GM21619 (cell line): ENCODE data around the gene RARRES2.

Experiments used
- ATAC-seq: cut with Tn5 transposase; IDR thresholded peaks from one replicate; pipeline ENCODE4 v1.9.1; 2021; ENCODE audit not compliant: unreplicated experiment

The RARRES2 gene

DNA sequence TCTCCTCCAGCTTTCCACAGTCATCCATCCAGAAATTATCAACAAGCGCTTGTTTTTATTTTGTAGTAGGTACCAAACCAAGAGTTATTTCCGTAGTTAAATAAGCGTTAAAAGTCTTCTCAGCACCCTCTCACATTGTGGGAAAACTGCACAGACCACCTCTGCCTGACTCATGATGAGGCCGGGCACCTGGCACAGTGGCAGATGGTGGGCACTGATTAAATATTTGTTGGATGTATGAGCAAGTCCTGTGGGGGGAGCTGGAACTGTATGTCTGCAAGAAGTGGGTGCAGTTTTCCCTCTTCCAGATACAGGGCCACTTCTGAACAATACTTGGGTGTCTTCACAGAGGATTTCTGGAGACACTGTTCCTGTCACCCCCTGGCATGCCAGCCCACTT, 21.9 kb upstream of the RARRES2 start:
- no peak for ATAC-seq

DNA sequence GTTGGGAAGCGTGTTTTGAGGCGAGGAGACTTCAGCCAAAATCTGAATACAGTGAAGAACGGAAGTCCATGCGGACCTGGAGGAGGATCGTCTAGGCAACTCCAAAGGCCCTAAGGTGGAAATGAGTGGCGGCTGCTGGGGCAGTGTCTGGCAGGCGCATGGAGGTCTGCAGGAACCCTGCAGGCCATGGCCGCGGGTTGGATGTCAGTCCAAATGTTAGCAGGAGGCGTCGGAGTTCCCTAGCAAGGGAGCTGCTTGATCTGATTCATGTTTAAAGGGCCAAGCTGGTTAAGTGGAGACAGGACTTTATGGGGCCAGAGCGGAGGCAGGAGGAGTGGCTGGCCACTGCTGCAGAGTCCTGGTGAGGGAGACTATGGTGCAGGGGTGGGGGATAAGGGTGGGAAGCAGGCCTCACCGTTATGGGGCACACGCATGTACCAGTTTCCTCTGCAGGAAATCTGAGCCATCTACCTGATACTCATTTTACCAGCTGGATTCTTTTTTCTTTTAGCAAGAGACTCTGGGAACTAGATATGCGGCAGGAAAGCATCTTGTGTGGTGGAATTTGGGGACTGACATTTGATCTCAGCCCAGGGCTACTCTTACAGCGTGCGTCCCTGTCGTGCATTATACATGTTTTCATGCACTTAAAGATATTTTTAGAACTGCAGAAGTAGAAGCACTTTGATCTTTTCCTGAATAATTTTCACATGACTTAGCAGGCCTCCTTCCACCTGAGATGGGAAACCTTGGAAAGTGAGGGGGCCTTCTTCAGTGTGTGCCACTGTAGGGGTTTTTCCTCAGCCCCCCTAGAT, 20.6 kb upstream of the RARRES2 start:
- no peak for ATAC-seq

DNA sequence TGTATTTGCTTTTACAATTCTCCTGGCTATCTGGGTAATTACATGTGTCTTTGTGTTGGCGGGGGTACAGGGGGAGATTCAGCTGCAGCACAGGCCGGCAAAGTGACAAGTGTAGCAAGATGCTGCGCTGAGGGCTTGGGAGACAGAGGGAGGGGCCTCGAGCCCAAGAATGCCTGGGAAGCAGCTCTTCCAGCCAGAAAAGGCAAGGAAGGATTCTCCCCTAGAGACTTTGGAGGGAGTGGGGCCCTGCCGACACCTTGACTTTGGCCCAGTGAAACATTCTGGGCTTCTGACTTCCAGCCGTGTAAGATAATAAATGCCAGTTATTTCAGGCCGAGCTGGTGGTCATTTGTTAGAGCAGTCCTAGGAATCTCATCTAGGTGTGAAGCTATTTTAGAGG, 20.0 kb upstream of the RARRES2 start:
- no peak for ATAC-seq

DNA sequence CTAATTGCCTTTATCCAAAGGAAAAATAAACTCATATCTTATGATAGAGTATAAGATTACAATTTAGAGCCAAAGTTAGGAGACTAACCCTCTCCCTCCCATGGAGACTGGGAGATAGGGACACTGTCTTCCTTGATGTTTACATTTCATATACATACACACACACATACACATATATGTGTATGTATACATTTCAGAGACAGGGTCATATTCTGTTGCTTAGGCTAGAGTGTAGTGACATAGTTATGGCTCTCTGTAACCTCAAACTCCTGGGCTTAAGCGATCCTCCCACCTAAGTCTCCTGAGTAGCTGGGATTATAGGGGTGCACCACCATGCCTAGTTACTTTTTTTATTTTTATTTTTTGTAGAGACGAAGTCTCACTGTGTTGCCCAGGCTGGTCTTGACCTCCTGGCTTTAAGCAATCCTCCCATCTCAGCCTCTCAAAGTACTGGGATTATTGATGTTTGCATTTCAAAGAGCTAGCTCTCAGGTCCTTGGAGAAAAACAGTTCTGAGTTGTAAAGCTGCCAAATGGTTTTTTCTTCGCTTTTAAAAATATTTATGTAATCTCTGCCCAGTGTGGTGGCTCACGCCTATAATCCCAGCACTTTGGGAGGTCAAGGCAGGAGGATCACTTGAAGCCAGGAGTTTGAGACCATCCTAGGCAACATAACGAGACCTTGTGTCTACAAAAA, 19.1 kb upstream of the RARRES2 start:
- ATAC-seq: no peak

DNA sequence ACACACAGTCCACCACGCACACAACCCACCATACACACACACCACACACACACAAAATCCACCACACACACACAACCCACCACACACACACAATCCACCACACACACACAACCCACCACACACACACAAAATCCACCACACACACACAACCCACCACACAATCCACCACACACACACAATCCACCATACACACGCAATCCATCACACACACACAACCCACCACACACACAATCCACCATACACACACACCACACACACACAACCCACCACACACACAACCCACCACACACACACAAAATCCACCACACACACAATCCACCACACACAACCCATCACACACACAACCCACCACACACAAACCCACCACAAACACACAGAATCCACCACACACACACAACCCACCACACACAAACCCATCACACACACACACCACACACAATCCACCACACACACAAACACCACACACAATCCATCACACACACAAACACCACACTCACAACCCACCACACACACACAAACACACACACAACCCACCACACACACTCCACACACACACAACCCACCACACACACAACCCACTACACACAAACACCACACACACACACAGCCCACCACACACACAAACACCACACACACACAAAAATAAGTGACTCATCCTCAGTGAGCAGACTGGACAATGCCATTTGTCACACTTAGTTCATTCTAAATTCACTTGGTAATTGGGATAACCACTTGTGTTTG, 18.4 kb upstream of the RARRES2 start:
- ATAC-seq: no peak

DNA sequence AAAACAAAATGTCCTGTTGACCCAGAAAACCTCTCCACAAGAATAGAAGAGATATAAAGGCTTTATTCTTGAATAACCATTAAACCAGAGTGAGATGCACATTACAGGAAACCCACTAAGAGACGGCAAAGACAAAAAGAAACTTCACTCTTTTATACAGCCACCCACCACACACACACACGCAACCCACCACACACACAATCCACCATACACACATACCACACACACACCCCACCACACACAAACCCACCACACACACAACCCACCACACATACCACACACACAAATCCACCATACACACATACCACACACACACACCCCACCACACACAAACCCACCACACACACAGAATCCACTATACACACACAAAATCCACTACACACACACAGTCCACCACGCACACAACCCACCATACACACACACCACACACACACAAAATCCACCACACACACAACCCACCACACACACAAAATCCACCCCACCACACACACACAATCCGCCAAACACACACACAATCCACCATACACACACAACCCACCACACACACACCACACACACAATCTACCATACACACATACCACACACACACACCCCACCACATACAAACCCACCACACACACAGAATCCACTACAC, 17.7 kb upstream of the RARRES2 start:
- ATAC-seq: no peak

DNA sequence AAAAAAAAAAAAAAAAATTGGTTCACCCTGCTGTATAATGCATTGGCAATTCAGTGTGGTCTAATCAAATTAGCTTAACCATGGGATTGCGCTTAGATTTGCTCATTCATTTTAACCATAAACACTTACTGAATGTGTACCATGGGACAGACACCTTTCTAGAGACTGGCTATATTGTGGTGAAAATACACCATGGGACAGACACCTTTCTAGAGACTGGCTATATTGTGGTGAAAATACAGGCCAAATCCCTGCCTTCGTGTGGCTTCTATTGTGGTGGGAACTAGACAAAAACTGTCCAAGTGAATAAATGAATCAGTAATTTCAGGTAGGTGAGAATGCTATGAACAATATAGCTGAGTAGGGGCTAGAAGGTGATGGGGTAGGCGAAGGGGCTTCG, 17.0 kb upstream of the RARRES2 start:
- ATAC-seq: no peak

DNA sequence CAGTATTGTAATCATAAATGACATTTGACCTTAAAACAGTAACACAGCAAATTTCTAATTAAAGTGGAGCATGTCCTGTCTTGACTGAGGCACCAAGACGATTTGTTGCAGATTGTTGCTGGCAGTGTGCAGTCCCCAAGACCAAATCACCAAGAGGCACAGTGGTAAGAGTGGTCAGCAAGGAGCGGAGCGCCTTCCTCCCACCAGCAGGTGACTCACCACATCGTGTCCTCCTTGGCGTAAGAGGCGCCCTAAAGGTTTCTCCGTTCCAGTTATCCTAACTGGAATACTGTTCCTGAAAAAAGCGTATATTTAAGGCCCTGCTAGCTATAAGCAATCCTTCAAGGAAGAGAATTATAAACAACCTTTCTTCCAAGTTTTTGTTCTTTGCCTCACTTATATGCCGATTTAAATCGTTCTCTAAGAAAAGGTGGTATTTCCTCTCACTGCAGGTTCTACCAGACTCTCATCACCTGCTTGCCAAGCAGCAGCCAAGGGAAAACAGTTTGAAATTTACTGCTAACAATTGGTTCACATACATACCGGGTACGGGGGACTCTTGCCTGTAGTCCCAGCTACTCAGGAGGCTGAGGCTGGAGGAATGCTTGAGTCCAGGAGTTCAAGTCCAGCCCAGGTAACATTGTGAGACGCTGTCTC, 16.5 kb upstream of the RARRES2 start:
- peak; percentile 18 for ATAC-seq

DNA sequence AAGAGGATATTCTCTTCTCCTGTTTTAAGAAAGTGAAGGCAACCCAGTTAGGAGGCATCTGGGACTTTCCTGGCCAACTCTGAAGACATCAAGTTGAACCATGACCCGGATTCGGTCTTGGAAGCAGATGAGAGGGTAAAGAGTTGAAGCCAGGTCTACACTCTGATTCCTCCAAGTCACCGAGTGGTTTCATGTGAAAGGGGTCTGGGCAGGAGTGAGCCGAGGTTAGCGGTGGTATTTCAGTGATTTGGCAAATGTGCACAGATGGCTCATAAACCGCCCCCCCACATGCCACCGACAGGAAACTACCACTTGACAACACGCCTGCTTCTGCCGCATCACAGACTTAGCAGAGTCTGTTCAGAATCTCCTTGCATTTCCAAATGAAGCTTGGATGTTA, 15.8 kb upstream of the RARRES2 start:
- ATAC-seq: peak; percentile 61

DNA sequence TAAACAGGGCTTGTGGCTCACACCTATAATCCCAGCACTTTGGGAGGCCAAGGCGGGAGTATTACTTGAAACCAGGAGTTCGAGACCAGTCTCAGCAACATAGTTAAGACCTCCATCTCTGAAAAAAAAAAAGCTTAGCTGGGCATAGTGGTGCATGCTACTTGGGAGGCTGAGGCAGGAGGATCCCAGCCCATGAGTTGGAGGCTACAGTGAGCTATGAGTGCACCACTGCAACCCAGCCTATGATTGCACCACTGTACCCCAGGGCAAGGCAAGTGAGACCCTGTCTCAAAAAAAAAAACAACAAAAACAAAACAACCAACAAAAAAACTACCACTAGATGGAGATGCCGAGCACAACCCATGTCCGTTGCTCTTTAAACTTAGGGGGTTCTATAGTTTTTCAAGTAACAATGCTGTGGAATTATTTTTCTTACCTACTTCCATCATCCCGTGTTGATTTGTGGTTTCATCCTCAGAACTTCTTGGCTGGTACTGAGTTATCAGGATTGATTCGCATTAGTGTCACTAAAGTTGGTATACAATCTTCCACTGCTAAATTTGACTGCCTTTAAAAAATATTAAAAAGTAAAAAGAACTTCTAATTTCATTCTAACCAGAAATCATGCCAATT, 15.0 kb upstream of the RARRES2 start:
- ATAC-seq: no peak

DNA sequence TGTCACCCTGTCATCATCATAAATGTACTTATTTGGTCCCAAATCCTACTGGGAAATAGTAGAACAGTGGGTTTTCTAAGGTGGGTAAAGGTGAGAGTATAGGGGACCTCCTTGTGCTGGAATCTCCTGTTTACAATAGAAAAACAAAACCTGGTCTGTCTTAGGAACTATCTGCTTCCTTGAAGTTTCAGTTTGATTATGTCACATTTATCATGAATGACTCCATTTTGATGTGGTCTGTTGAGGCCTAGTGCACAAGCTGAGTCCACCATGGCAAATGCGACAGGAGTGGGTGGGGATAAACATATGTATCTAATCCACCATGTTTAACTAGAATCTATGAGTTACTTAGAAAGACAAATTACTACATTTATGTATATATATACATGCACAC, 14.2 kb upstream of the RARRES2 start:
- no peak for ATAC-seq

DNA sequence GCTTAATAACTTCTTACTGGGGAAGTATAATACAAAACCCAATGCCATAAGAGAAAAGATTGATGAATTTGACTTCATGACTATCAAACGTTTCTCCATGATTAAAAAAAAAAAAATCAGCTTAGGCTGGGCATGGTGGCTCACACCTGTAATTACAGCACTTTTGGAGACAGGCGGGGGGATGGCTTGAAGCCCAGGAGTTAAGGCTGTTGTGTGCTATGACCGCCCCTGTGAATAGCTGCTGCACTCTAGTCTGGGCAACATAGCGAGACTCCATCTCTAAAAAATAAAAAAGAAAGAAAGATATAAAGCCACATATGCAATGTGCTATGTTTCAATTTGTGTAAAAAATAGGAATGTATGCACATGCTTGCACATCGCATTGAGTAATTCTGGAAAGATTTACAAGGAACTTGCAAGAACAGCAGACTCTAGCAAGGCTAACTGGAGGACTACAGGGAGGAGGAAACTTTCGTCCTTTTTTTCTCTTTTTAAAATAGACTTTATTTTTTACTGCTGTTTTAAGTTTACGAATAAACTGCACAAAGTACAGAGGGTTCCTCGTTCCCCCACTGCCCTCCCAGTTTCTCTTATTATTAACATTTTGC, 10.3 kb upstream of the RARRES2 start:
- no peak for ATAC-seq

DNA sequence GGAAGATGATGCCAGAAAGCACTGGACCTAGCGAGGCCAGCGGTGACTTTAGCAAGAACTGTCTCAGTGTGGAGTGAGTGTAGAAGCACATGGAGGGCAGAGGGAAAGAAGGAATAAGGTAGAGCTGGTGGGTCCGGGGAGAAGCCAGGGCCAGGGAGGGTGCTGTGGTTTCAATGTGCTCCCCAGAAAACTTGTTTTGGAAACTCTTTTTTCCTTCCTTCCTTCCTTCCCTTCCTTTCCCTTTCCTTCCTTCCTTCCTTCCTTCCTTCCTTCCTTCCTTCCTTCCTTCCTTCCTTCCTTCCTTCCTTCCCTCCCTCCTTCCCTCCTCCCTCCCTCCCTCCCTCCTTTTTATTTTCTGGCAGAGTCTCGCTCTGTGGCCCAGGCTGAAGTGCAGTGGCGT, 5.5 kb upstream of the RARRES2 start:
- no peak for ATAC-seq

DNA sequence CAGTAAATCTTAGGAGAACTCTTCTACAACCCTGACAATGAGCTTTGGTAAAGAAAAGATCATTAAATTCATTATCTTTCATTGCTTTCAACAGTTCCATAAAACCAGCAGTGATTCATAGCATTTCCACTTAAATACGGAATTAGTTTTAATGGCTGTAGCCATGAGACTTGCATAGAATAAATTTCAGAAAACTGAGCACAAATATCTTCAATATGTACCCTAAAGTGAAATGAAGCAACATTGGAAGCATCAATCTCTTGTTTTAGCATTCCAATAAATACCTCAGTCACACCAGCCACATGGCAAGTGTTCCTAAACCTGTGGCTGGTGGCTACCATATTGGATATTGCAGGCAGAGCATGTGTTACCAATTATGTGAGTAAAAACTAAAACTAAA, 3.6 kb upstream of the RARRES2 start:
- no peak for ATAC-seq

DNA sequence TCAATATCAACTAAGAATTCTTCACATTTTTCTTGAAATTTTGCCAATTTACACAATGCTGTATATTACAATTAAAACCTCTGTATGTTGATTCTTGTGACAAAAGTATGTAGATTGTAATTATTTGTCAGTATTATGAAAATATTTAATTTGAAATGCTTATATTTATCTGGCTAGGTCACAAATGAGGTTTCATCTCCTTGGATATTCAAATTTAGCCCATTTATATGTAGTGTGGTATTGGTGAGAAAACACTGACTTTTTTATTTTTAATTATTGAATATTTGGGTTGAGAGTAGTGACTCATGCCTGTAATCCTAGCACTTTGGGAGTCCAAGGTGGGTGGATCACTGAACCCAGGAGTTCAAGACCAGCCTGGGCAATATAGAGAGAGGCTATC, 2.9 kb upstream of the RARRES2 start:
- no peak for ATAC-seq

DNA sequence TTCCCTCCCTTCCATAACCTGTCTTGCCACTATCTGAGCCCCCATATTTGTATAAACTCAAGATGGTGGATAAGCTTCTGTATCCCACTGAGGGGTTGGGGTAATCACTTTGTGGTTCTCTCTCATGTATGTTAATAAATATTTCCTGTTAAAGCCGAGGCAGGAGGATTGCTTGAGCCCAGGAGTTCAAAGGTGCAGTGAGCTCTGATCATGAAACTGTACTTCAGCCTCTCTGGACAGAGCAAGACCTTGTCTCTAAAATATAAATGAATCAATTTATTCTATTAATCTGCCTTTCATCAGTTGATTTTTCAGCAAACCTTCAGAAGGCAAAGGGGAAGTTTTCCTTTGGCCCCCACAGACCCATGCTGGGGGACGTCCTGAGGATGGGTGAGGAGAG, 1.8 kb upstream of the RARRES2 start:
- no peak for ATAC-seq

DNA sequence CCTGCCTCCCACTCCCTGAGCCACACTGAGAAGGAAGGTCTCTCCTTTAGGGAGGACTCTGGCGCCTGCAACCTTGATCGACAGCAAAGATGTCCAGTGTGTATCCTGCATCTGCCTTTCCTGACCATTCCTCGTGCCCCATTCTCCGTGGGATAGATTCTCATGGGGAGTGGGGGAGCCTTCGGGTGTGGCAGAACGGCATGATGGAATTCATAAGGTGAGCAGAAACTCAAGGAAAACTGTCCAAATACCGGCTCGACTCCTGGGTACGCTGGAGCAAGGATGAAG, 636 bp upstream of the RARRES2 start:
- no peak for ATAC-seq

DNA sequence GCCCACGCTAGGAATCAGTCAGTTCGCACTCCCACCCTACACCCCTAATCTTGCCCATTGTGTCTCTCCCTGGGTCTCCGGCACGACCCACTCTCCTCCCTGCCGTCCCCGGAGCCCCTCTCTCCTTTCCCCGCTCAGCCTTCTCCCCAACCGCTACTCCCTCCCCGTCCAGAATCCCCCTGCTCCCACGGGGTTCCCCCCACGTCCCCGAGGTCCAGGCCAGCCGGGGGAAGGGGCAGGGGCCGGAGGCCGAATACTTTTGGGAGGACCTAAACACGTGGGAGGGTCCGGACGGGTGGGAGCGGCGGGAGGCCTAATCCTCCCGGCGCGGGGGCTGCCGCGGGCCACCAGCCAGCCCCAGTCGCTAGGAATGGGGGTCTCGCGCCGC, 560 bp downstream of the RARRES2 start:
- no peak for ATAC-seq

DNA sequence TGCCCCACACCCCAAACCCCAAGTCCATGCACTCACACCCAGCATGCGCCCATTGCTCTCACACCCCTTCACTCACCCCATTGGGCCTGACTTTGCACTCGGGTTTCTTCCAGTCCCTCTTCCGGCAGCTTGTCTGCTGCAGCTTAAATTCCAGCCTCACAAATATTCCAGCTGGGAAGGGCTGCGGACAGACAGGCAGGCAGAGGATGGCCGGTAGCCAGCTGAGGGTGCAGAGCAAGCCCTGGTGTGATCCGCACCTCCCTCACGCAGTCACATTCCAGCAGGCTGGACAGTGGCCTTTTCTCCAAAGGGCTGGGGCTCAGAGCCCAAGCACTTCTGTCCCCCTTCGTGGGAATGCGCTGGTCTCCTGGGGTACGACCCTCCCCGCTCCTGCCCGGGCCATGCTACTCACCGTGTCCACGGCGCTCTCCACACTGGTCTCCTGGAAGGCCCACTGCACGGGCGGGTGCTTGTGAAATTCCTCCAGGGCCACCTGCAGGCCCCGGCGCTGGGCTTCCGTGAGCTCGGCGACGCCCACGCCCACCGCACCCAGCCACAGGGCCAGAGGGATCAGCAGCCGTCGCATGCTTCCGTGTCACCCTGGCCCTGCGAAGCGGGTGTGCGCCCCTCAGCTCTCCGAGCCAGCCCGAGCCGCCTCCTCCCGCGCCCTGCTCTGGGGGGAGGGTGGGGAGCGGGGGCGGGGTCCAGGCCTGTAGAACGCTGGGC, 1.2 kb downstream of the RARRES2 start:
- no peak for ATAC-seq

DNA sequence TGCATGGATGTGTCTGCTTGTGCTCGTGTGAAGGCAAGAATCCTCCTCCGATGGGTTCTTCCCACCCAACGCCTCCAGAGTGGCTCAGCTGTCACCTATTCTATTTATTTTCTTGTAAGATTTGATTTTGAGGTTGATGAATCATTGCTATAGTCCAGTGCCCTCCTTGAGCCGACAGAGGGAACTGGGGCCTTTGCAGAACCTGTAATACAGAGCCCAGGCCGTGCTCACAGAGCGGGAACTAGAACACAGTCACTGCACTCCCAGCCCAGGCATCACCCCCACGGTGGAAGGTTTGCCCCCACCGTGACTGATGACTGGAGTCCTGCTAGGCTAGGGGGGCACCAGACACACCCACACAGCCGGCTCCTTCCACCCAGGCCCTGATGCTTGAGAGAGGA, 2.0 kb downstream of the RARRES2 start:
- no peak for ATAC-seq
